AG08396 (cell line): ENCODE measurements around the gene VWF.
"Not testable (repeated sequence)": the region's sequence is repeated elsewhere in the genome, so short reads cannot be mapped to it uniquely, and the experiment has no call there.

Experiments
- DNase-seq: peaks from one replicate; pipeline ENCODE4 v3.0.0; 2012; ENCODE audit warnings: low spot score, mixed read lengths

VWF gene

GRCh38 chr12:6033546-6033945, 90.9 kb downstream of the VWF start:
- no peak for DNase-seq

GRCh38 chr12:6032726-6033125, 91.7 kb downstream of the VWF start:
- no peak for DNase-seq

- DNase-seq, result no peak
Observed at GRCh38 chr12:6031001-6031400, 93.5 kb downstream of the VWF start.

GRCh38 chr12:6030081-6030480, 94.4 kb downstream of the VWF start:
- no peak for DNase-seq

DNA sequence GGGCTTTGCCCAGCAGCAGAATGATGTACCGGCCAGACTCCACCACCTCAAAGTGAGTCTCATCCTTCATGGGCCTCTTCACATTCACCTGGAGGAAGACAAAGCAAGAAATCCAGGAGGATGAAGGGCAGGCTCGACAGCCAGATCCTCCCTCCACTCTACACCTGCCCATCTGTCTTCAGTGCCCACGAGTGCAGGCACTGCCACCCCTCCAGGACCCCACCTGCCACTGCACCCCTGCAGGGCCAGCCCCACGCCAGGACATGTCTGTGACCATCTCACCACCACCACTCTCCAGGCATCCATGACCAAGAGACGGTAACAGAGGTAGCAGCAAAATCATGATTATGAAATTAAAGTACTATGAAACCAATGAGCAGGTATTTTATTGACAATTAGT, 95.1 kb downstream of the VWF start:
- DNase-seq, result no peak

- DNase-seq, result no peak
Observed at GRCh38 chr12:6026998-6027397, 97.5 kb downstream of the VWF start.

GRCh38 chr12:6025703-6026298, 98.7 kb downstream of the VWF start:
- not testable (repeated sequence) for DNase-seq

- not testable (repeated sequence) for DNase-seq
Observed at GRCh38 chr12:6024066-6024465, 100.4 kb downstream of the VWF start.

DNA sequence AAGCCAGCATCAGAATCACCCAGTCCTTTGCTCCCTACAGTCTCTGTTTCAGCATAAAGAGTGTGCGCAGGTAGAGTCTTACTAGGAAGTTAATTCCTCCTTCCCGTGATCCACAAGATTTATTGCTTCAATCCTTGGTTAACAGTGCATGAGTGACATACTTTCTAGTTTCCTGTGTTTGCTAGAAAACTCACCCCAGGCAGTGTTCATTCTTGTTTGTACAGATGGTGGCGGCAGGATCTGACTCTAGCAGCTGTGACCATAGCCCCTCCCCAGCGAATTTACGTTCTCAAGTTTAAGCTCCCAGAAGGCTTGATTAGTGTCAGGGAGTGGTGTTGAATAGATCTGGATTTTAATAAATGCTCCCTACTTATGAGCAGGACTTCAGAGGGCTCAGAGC, 103.5 kb downstream of the VWF start:
- DNase-seq, result no peak

GRCh38 chr12:6020511-6020910, 104.0 kb downstream of the VWF start:
- DNase-seq, result not testable (repeated sequence)

GRCh38 chr12:6019256-6019655, 105.2 kb downstream of the VWF start:
- not testable (repeated sequence) for DNase-seq

GRCh38 chr12:6018265-6018664, 106.2 kb downstream of the VWF start:
- no peak for DNase-seq

DNA sequence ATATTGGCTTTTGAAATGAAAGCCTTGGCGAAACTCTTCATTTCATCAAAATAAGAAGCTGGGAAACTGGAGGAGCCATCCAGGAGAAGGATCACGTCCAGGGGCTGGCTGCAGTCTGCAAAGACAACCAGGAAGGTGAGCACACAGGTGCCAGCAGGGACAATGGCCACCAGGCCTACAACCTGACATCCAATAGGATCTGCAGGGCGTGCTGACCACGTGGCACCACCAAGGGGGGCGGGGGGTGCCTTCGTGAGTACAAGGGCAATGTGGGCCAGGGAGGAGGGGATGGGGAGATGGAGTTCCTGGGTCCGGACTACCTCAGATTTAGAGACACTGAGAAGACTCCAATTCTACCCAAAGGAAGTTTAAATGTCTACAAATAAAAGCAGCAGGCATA, 107.7 kb downstream of the VWF start:
- DNase-seq, result no peak

- not testable (repeated sequence) for DNase-seq
Observed at GRCh38 chr12:6016004-6016403, 108.5 kb downstream of the VWF start.

- DNase-seq, result not testable (repeated sequence)
Observed at GRCh38 chr12:6015271-6015670, 109.2 kb downstream of the VWF start.

DNA sequence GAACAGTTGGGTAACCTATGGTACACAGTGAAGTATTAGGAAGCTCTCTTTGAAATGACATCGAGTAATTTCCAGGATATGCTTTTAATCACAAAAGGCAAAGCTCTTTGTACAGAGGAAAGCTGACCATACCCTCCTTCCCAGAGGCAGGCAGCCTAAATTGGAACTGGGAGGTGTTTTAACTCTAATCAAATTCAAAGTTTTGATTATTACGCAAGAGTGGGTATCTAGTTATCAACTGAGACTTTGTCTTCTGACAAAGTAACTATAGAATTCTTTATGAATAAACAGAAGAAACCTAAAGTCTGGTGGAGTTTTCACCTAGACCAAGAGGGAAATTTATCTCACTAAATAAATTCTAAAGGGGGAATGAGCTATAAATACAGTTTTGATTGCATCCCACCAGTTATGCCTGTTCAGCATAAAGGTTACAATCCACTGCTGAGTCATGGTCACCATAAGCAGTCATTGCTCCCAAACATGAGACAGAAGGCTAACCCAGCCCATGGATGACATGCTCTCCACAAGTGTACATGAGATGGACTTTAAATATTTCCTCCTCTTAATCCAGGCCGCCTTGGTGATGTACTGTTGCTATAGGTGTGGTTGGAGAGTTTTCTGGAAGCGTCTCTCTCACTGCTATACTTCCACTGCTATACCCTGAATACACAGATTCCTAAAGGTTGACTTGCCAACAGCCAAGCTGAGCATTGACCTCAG, 113.7 kb downstream of the VWF start:
- not testable (repeated sequence) for DNase-seq

DNA sequence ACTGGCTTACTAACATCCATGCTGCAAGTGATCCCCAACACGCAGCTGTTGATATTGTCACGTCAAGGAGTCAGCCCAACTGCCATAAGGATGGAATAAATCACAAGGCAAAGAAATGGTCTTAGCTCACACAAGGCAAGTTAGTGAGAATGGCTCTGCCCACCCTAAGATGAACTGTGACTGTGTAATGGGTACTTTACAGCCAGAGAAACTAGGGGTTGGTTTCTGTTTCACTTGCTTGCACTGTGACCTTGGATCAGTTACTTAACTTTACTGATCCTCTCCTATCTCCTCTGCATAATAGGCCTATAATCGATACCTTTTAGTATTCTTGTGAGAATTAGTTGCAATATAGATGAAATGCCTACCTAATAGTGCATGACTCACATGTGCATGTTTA, 127.2 kb downstream of the VWF start:
- DNase-seq, result no peak

GRCh38 chr12:5996459-5996858, 128.0 kb downstream of the VWF start:
- DNase-seq, result no peak

DNA sequence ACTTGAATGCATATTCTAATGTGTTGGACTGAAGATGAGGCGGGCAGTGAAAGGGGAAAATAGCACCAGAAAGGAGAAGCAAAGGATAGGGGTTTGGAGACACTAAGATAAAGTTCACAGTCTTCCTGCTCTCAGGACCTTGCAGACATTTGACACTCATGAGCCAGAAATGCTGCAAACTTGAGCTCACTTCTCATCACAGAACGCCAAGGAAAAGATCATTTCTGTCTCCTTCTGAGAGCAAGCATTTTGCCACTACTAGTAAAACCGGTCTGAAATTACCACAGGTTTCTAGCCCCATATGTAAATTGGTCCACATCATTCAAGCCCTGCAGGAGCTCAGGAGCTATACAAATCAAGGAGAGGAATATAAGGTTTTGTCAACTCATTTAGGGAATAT, 134.8 kb downstream of the VWF start:
- DNase-seq, result no peak

DNA sequence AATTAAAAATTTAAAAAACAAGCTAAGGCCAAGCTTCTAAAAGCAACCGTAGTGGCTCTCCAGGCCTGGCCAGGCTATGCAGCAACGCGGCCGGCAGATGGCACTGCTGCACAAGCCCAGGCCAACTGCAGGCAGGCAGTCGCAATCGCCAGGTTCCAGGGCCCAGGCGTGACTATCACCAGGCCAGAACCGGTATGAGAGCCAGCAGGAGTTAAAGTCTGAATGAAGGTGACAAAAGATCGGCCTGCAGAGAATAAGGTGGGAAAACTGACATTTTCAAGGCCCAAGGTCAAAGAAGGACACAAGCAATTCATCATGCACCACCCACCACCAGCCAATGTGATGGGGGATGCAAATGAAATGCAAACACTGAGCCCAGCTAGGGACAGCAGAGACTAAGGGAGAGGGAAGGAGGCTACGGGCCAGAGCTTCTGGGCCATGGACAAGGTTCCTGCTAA, 135.8 kb downstream of the VWF start:
- DNase-seq, result peak; percentile 90

GRCh38 chr12:5988088-5988487, 136.4 kb downstream of the VWF start:
- DNase-seq, result no peak

DNA sequence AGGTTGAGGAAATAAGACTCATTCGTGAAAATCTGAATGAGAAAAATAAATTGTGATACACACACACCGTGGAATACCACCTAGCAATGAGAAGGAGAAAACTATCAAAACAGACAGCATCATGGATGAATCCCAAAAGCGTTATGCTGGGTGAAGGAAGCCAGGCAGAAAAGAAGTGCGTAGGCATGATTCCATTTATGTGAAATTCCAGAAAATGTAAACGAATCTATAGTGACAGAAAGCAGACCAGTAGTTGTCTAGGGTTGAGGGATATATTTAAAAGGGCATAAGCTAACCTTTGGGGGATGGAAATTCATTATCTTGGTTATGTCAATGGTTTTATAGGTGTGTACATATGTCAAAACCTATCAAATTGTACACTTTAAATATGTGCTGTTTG, 136.9 kb downstream of the VWF start:
- no peak for DNase-seq

DNA sequence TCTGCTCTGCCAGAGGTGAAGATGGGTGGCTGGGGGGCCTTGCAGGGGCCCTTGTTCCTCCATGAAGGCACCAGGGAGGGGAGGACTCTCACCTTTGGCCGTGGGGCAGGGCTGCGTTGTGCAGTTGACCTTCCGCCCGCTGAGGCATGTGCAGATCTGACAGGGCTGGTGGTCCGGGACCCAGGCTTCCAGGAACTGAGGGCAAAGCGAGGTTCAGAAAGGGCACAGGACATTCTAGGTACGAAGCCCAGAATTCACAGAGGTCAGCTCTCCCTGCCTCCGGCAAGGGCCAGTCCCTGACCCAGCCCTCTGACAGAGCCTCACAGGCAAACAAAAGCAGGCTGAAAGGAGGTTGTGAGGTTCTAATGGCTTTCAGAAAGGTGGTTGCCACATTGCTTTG, 139.0 kb downstream of the VWF start:
- DNase-seq, result no peak

DNA sequence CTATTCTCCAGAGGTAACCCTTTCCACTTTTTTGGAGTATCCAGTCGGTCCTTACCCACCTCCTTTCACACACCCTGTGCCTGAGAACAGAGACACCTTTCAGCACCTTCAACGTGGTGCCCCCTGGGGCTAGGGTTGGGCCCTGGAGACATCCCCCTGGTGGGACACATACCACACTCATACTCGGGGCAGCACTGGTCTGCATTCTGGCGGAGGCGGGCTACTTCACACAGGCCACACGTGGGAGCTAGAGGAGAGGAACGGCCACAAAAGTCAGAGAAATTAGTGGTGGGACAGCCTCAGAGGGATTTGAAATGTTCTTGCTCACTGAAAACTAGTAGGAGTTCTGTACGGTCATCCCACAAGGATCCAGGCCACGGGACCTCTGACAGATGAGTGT, 139.6 kb downstream of the VWF start:
- DNase-seq, result no peak
